Measurements from ENCODE around the gene CCDC174. TPM values are rescaled to one million over a fixed set of nuclear protein-coding genes. Genes with fewer than 3 reads are reported as not detected.
A peak's percentile ranks its signal among the peaks of the same experiment; 100 is the strongest.

The CCDC174 gene
- 15.4 TPM for polyA plus RNA-seq (2013, experiment 1 of 2)
- polyA plus RNA-seq (2013, experiment 2 of 2), result 16.2 TPM

- H3K4me1 ChIP-seq (ENCODE audit: control insufficient read depth in 2 of 2, insufficient read depth in 1 of 2, low read depth in 1 of 2, low read length in 2 of 2), result peaks cover 2 to 8% of the 10 kb centered on the region in 2 donors
Measured at GRCh38 chr3:14651440-14652251, at the start of gene CCDC174. TSS of gene CCDC174 (plus strand) at chr3:14651762. CDS start at chr3:14651837, 75 bp downstream.

DNA sequence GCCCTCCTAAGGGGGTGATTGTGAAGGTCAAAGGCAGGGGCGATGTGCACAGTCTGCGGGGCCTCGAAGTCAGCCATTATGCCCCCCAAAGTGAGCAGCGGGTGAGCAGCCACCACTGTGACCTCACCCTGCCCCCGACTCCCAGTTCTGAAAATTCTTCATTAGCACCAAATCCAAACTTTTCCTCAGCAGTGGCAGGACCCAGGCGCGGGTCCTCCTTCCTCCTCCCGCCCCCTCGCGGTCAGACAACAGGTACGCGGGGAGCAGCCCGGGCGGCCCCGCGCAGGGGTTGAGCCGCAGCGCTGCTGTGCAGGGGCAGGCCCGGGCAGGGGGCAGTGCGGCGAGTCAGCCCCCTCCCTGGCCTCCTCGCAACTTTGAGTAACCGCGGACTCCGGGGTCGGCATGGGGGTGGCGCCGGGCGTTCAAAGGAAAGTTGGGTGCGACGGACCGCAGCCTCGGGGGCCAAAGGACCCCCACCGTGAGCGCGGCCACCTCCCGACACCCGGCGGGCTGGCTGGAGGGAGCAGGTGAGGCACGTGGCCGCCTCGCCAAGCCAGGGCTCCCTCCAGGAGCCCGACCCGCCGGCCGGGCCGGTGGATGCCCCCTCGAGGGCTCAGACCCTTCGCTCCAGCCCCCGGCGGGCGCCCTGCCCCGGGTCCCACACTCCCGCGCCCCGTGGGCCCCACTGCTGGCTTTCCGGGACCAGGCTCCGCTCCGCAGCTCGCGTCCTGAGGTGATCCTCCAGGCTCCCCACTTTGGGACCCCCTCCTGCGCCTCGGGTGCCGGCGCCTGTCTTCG, 49.4 kb upstream of the CCDC174 start:
- H3K4me1 ChIP-seq (ENCODE audit: control insufficient read depth in 2 of 2, insufficient read depth in 1 of 2, low read depth in 1 of 2, low read length in 2 of 2), result peaks cover 0 to 6% of the 10 kb centered on the region in 2 donors
- peaks cover 6 to 88% (median 35%) of the 10 kb centered on the region in 3 experiments for H3K27me3 ChIP-seq (ENCODE audit: control insufficient read depth in 3 of 3, insufficient read depth in 3 of 3, low read depth in 1 of 3, low read length in 3 of 3)
- peak overlapping the region; percentile 94 for H3K4me2 ChIP-seq (ENCODE audit: insufficient read depth, low read length, poor library complexity, severe bottlenecking)
- no peak overlapping the region for H3K23ac ChIP-seq (ENCODE audit: low read depth, low read length, poor library complexity)
- H2BK12ac ChIP-seq (ENCODE audit: low read length), result no peak overlapping the region
- H2AFZ ChIP-seq (ENCODE audit: low read length), result peak overlapping the region; percentile 83
- H4K91ac ChIP-seq (ENCODE audit: low read depth, low read length, poor library complexity), result no peak overlapping the region
- H3K4me3 ChIP-seq (ENCODE audit: low read length in 2 of 2), result peak overlapping the region; percentile 22 to 77
- H2AK5ac ChIP-seq (ENCODE audit: low read depth, low read length), result peak overlapping the region; percentile 32
- H2BK120ac ChIP-seq (ENCODE audit: low read depth, low read length), result no peak overlapping the region
- peak overlapping the region; percentile 88 for H2BK15ac ChIP-seq (ENCODE audit: low read length)
- no peak overlapping the region for H3K27ac ChIP-seq (replicated peaks; ENCODE audit: low read length)
- peaks cover 0 to 3% of the 10 kb centered on the region in 2 donors for H3K9me3 ChIP-seq (replicated peaks in 1 of 2; ENCODE audit: control insufficient read depth in 2 of 2, insufficient read depth in 1 of 2, low read depth in 1 of 2, low read length in 2 of 2)
- H2BK5ac ChIP-seq (ENCODE audit: low read length), result no peak overlapping the region
- peak overlapping the region; percentile 76 for H3K18ac ChIP-seq (ENCODE audit: low read length)
- no peak overlapping the region for H3K14ac ChIP-seq (ENCODE audit: low read length)
- H3K36me3 ChIP-seq (replicated peaks in 1 of 2; ENCODE audit: control insufficient read depth in 2 of 2, insufficient read depth in 2 of 2, low read length in 2 of 2), result no peaks in the 10 kb centered on the region
- H3K4ac ChIP-seq (ENCODE audit: low read length), result no peak overlapping the region
- H4K8ac ChIP-seq (ENCODE audit: low read depth, low read length), result no peak overlapping the region
- H3K79me1 ChIP-seq (ENCODE audit: low read depth, low read length), result no peaks in the 10 kb centered on the region
- H3K9ac ChIP-seq (ENCODE audit: low read depth, low read length, poor library complexity), result peak overlapping the region; percentile 31
- WGBS, 2 donors (ENCODE audit: extremely low coverage in 2 of 2, insufficient read length in 2 of 2, insufficient replicate concordance in 1 of 2), result no CpG with 5 or more reads among the region's 66 CpGs
- DNase-seq (ENCODE audit: low spot score), result no peak

More at GRCh38 chr3:14651440-14652251, at the start of gene CCDC174:
- Histone ChIP-seq H3K14ac (ENCODE audit: low read length) (no peak within 1 kb of the TSS), H2BK5ac (ENCODE audit: low read length) (no peak within 1 kb of the TSS), H3K27ac (replicated peaks; ENCODE audit: low read length) (peak within 1 kb of the TSS; percentile 25), H2BK120ac (ENCODE audit: low read depth, low read length) (no peak within 1 kb of the TSS), H3K23ac (ENCODE audit: low read depth, low read length, poor library complexity) (peak within 1 kb of the TSS; percentile 38), H3K36me3 (replicated peaks in 1 of 2; ENCODE audit: control insufficient read depth in 2 of 2, insufficient read depth in 2 of 2, low read length in 2 of 2) (peaks cover 1 to 33% of the 10 kb centered on the region in 2 donors), H3K79me1 (ENCODE audit: low read depth, low read length) (peaks cover 5% of the 10 kb centered on the region), H2AFZ (ENCODE audit: low read length) (peak within 1 kb of the TSS; percentile 84), H2BK15ac (ENCODE audit: low read length) (no peak within 1 kb of the TSS), H3K9me3 (replicated peaks in 1 of 2; ENCODE audit: control insufficient read depth in 2 of 2, insufficient read depth in 1 of 2, low read depth in 1 of 2, low read length in 2 of 2) (no peaks in the 10 kb centered on the region), H4K8ac (ENCODE audit: low read depth, low read length) (no peak within 1 kb of the TSS), H2AK5ac (ENCODE audit: low read depth, low read length) (no peak within 1 kb of the TSS), H2BK12ac (ENCODE audit: low read length) (no peak within 1 kb of the TSS), H3K9ac (ENCODE audit: low read depth, low read length, poor library complexity) (peak within 1 kb of the TSS; percentile 91), H3K27me3 (ENCODE audit: control insufficient read depth in 3 of 3, insufficient read depth in 3 of 3, low read depth in 1 of 3, low read length in 3 of 3) (no peaks in the 10 kb centered on the region), H3K18ac (ENCODE audit: low read length) (peak within 1 kb of the TSS; percentile 78), H4K91ac (ENCODE audit: low read depth, low read length, poor library complexity) (no peak within 1 kb of the TSS), H3K4me3 (ENCODE audit: low read length in 2 of 2) (peak within 1 kb of the TSS; percentile 69 to 88), H3K4ac (ENCODE audit: low read length) (no peak within 1 kb of the TSS), H3K4me2 (ENCODE audit: insufficient read depth, low read length, poor library complexity, severe bottlenecking) (peak within 1 kb of the TSS; percentile 82)
- no CpG with 5 or more reads among the region's 47 CpGs for WGBS, 2 donors (ENCODE audit: extremely low coverage in 2 of 2, insufficient read length in 2 of 2, insufficient replicate concordance in 1 of 2)
- peak; percentile 97 for DNase-seq (ENCODE audit: low spot score)

DNA sequence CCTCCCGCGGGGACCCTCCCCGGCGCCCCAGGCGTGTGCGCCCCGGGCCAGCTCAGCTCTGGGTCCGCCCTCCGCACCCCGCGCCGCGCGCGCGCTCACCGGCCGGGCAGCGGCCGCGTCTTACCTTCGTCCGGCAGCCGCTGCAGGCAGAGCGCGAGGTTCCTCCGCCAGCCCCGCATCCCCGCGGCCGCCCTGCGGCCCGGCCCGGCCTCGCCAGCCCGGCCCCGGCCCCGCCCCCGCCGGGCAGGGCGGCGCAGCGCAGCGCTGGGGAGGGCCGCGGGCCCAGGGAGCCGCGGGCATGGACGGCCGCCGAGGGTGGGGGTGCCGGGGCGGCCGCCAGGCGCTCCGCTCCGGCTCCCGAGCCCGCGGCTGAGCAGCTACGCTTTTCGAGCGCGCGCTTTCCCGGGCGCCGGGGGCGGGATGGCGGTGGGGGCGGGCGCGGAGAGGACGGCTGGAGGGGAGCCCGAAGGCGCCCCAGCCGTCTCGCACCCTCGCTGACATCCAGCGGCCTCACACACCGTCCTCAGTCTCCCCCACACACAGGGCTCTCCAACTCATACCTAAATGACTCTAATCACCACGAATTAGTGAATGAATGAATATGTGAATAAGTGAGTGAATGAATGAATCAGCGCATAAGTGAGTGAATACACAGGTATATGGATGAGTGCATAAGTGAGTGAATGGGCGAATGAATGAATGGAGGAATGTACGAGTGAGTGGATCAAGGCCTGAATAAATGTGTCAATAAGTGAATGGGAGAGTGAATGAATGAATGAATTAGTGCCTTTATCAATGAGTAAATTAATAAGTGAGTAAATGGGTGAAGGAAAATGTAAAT, 48.5 kb upstream of the CCDC174 start:
- Histone ChIP-seq H3K4me2 (ENCODE audit: insufficient read depth, low read length, poor library complexity, severe bottlenecking) (peak overlapping the region; percentile 94), H3K9me3 (replicated peaks in 1 of 2; ENCODE audit: control insufficient read depth in 2 of 2, insufficient read depth in 1 of 2, low read depth in 1 of 2, low read length in 2 of 2) (peaks cover 0 to 3% of the 10 kb centered on the region in 2 donors), H3K9ac (ENCODE audit: low read depth, low read length, poor library complexity) (peak overlapping the region; percentile 31), H4K8ac (ENCODE audit: low read depth, low read length) (no peak overlapping the region), H3K36me3 (replicated peaks in 1 of 2; ENCODE audit: control insufficient read depth in 2 of 2, insufficient read depth in 2 of 2, low read length in 2 of 2) (no peaks in the 10 kb centered on the region), H2AK5ac (ENCODE audit: low read depth, low read length) (no peak overlapping the region), H2BK15ac (ENCODE audit: low read length) (peak overlapping the region; percentile 88), H3K18ac (ENCODE audit: low read length) (peak overlapping the region; percentile 76), H2BK12ac (ENCODE audit: low read length) (no peak overlapping the region), H2AFZ (ENCODE audit: low read length) (peak overlapping the region; percentile 83), H2BK120ac (ENCODE audit: low read depth, low read length) (no peak overlapping the region), H3K79me1 (ENCODE audit: low read depth, low read length) (no peaks in the 10 kb centered on the region), H3K4me1 (ENCODE audit: control insufficient read depth in 2 of 2, insufficient read depth in 1 of 2, low read depth in 1 of 2, low read length in 2 of 2) (peaks cover 0 to 6% of the 10 kb centered on the region in 2 donors), H3K27ac (replicated peaks; ENCODE audit: low read length) (no peak overlapping the region), H4K91ac (ENCODE audit: low read depth, low read length, poor library complexity) (no peak overlapping the region), H3K4me3 (ENCODE audit: low read length in 2 of 2) (peak overlapping the region; percentile 22 to 77), H3K23ac (ENCODE audit: low read depth, low read length, poor library complexity) (no peak overlapping the region), H3K4ac (ENCODE audit: low read length) (no peak overlapping the region), H3K27me3 (ENCODE audit: control insufficient read depth in 3 of 3, insufficient read depth in 3 of 3, low read depth in 1 of 3, low read length in 3 of 3) (peaks cover 6 to 93% (median 35%) of the 10 kb centered on the region in 3 experiments), H2BK5ac (ENCODE audit: low read length) (no peak overlapping the region), H3K14ac (ENCODE audit: low read length) (no peak overlapping the region)
- WGBS, 2 donors (ENCODE audit: extremely low coverage in 2 of 2, insufficient read length in 2 of 2, insufficient replicate concordance in 1 of 2), result no CpG with 5 or more reads among the region's 85 CpGs
- DNase-seq (ENCODE audit: low spot score), result no peak

Data from neuronal stem cell (in vitro differentiated cells).